Esophagus squamous epithelium (tissue), 4 donors: ENCODE measurements around the gene RRP9.

Experiments used
- CTCF ChIP-seq, 6 experiments: fragments of 450-650 bp in 4 of 6; fragments of 200-600 bp in 2 of 6; sonication (generic) in 2 of 6; IDR thresholded peaks; one replicate each; pipeline ENCODE4 v1.5.1; 2016 to 2019; ENCODE audit warnings: antibody characterized with exemption in 6 of 6, mild to moderate bottlenecking in 4 of 6, moderate library complexity in 4 of 6
- POLR2A ChIP-seq, 4 donors: fragments of 450-650 bp; IDR thresholded peaks; one replicate each; pipeline ENCODE4 v1.6.1; 2017; ENCODE audit warnings: antibody characterized with exemption in 4 of 4, mild to moderate bottlenecking in 4 of 4, moderate library complexity in 3 of 4

- TF ChIP-seq POLR2A (IDR thresholded peaks at IDR 0.05) (no peak), CTCF (IDR thresholded peaks at IDR 0.05) (no peak)
Measured at GRCh38 chr3:51962854-51963530, 21.3 kb upstream of the RRP9 start.
